T-cell (primary cell): Measurements from ENCODE around the gene CBX6. TPM values are rescaled to one million over a fixed set of nuclear protein-coding genes. Genes with fewer than 3 reads are reported as not detected.

Source experiments
- ATAC-seq, 4 experiments: fragments of 200-7000 bp in 3 of 4; fragments of 150-1000 bp in 1 of 4; cut with Tn5 transposase; replicated peaks in 1 of 4; 1 replicate in 3 of 4; 2 replicates in 1 of 4; pipeline ENCODE4 v1.10.0; 2021; ENCODE audit warnings: moderate library complexity in 3 of 4, mild to moderate bottlenecking in 2 of 4, moderate number of reproducible peaks in 1 of 4
- CTCF ChIA-PET, 2 donors: fragments of 300-600 bp; sonication (Branson Sonifier 250); formaldehyde crosslinking; loops; one replicate each; lab custom pipeline; 2022; ENCODE audit warnings: antibody characterized with exemption in 2 of 2; lab: Charles Lee
- POLR2A ChIA-PET, 2 donors: fragments of 300-600 bp; sonication (Branson Sonifier 250); formaldehyde crosslinking; loops; one replicate each; lab custom pipeline; 2022; ENCODE audit warnings: antibody characterized with exemption in 2 of 2; lab: Charles Lee
- DNase-seq, 35 experiments: peaks; one replicate each; pipeline versions ENCODE4 v3.0.0 to v3.0.0-alpha.2; 2013 to 2023
- H3K27ac ChIP-seq: one replicate; pipeline ENCODE4 v1.5.1; 2013; ENCODE audit warnings: low read length
- H3K27me3 ChIP-seq, 2 experiments: replicated peaks in 1 of 2; 1 replicate in 1 of 2; 2 replicates in 1 of 2; pipeline versions ENCODE4 v1.6.1 to v1.7.0; 2013; ENCODE audit warnings: low read length in 1 of 2, mixed read lengths in 1 of 2; ENCODE audit not compliant: control insufficient read depth in 2 of 2, insufficient read depth in 2 of 2; ENCODE audit errors: extremely low read depth in 1 of 2
- H3K36me3 ChIP-seq, 2 donors: 1 replicate in 1 of 2; 2 replicates in 1 of 2; pipeline versions ENCODE4 v1.6.1 to v1.7.0; 2013; ENCODE audit warnings: low read length in 1 of 2; ENCODE audit not compliant: control insufficient read depth in 2 of 2, insufficient read depth in 1 of 2; ENCODE audit errors: extremely low read depth in 1 of 2
- H3K4me1 ChIP-seq, 2 experiments: 1 replicate in 1 of 2; 2 replicates in 1 of 2; pipeline versions ENCODE4 v1.6.1 to v1.7.0; 2013; ENCODE audit warnings: low read length in 2 of 2, mixed read lengths in 1 of 2; ENCODE audit not compliant: insufficient read depth in 2 of 2, control insufficient read depth in 1 of 2; ENCODE audit errors: extremely low read depth in 1 of 2
- H3K4me3 ChIP-seq, 2 donors: 1 replicate in 1 of 2; 2 replicates in 1 of 2; pipeline versions ENCODE4 v1.5.1 to v1.7.0; 2013; ENCODE audit warnings: mild to moderate bottlenecking in 2 of 2, low read length in 1 of 2, moderate library complexity in 1 of 2; ENCODE audit not compliant: control insufficient read depth in 1 of 2; ENCODE audit errors: extremely low read depth in 1 of 2
- H3K9me3 ChIP-seq: 2 replicates; pipeline ENCODE4 v1.7.0; 2013
- H3K27ac Mint-ChIP-seq, 2 donors: one replicate each; pipeline ENCODE4 v1.8.0; 2020 to 2021; ENCODE audit warnings: mild to moderate bottlenecking in 2 of 2, mixed read lengths in 2 of 2
- H3K27me3 Mint-ChIP-seq, 2 donors: one replicate each; pipeline ENCODE4 v1.8.0; 2021 to 2022; ENCODE audit warnings: mixed read lengths in 2 of 2
- H3K36me3 Mint-ChIP-seq: one replicate; pipeline ENCODE4 v1.8.0; 2021; ENCODE audit warnings: mixed read lengths
- H3K4me1 Mint-ChIP-seq, 3 donors: one replicate each; pipeline ENCODE4 v1.8.0; 2020 to 2022; ENCODE audit warnings: mixed read lengths in 3 of 3, mild to moderate bottlenecking in 1 of 3
- H3K4me3 Mint-ChIP-seq, 3 donors: one replicate each; pipeline ENCODE4 v1.8.0; 2020 to 2022; ENCODE audit warnings: mild to moderate bottlenecking in 3 of 3, mixed read lengths in 3 of 3, moderate library complexity in 3 of 3
- H3K9me3 Mint-ChIP-seq, 3 donors: one replicate each; pipeline ENCODE4 v1.8.0; 2020 to 2022; ENCODE audit warnings: mixed read lengths in 3 of 3
- WGBS: methylation state at CpG from one replicate; pipeline ENCODE4 v1.1.5; 2013; ENCODE audit warnings: missing lambda C conversion rate; ENCODE audit not compliant: insufficient coverage; 5-methylcytosine and 5-hydroxymethylcytosine counted together
- total RNA-seq, 35 experiments: library from RNA in 6 of 35; stranded (reverse) in 6 of 35; fragments of 120-200 nt in 1 of 35; gene quantifications; one replicate each; pipeline versions ENCODE4 v1.2.1 to v1.2.4 and lab custom pipeline; 2013 to 2026

CBX6 gene
- total RNA-seq, 5 donors from 2014 or later (not counting 1 experiment from before 2014, with no cell fraction given): 41.2 to 92.0 (median 87.1) TPM

DNA sequence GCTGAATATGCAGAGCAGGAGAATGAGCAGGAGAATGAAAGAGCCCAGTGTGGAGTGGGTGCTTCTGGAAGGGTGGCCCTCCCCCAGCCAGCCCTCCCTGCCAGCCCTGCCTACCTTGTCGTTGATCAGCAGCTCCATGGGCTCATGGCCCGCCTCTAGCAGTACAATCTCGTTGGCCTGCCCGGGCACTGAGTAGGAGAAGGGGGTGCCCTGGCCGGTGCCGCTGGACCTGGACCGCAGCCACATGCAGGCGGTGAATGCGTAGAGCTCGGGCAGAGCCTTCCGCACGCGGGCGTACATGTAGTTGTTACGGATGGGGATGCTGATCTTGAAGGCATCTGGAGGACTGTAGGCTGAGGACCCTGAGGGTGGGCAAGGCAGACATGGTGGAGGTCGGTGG lies 45.6 kb downstream of the CBX6 start:
- H3K27ac ChIP-seq: no peak overlapping the region
- DNase-seq: no peak
- H3K27me3 ChIP-seq: peaks cover 0 to 6% of the 10 kb centered on the region in 2 experiments
- no peaks in the 10 kb centered on the region for H3K4me1 ChIP-seq
- H3K36me3 Mint-ChIP-seq: peaks cover 2% of the 10 kb centered on the region
- no peak overlapping the region for H3K27ac Mint-ChIP-seq
- ChIA-PET POLR2A (no interaction called here), CTCF (interaction anchor here in 1 of 2 donors (0.6 to 0.7 kb wide), 2 partner anchors 300 to 647 kb away, joined by 4 read pairs; no protein-coding TSS in a partner anchor)
- H3K36me3 ChIP-seq: no peaks in the 10 kb centered on the region
- H3K9me3 Mint-ChIP-seq: peaks cover 0 to 3% (median 0%) of the 10 kb centered on the region in 3 donors
- H3K4me3 Mint-ChIP-seq: no peak overlapping the region
- no peak overlapping the region for H3K4me3 ChIP-seq
- H3K4me1 Mint-ChIP-seq: no peaks in the 10 kb centered on the region
- no peaks in the 10 kb centered on the region for H3K9me3 ChIP-seq
- no peak for ATAC-seq
- WGBS: 89% methylated on average over 15 of the region's 16 CpGs
- no peaks in the 10 kb centered on the region for H3K27me3 Mint-ChIP-seq

DNA sequence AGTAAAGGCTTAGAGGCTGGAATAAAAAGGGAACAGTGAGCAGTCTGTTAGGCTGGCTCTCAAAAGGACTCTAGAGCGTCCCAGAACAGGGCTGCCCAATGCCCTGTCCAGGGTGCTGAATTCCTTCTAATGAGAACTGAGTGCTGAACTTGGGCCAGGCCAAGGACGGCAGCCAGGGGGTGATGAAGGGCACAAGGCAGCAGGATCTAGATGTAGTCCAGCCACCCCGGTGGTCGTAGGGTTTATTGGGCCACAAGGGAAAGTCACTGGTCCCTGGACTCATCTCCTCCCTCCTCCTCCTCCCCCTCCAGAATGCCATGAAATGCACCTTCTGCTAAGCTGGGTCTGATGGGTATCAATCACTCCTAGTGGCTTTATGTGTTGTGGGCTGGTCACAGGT lies 47.4 kb downstream of the CBX6 start:
- H3K27ac ChIP-seq: no peak overlapping the region
- Mint-ChIP-seq H3K9me3 (peaks cover 0 to 3% (median 0%) of the 10 kb centered on the region in 3 donors), H3K27ac (no peak overlapping the region), H3K4me1 (no peaks in the 10 kb centered on the region), H3K4me3 (no peak overlapping the region), H3K36me3 (peaks cover 2% of the 10 kb centered on the region), H3K27me3 (no peaks in the 10 kb centered on the region)
- H3K4me1 ChIP-seq: no peaks in the 10 kb centered on the region
- peak in 27 of 35 experiments; percentile 4 to 65 (median 29) for DNase-seq
- peak in 3 of 4 experiments; percentile 52 to 57 (median 57) for ATAC-seq
- ChIA-PET POLR2A (interaction anchor here in 1 of 2 donors (0.5 kb wide), 1 partner anchor 210 kb away, joined by 4 read pairs; no protein-coding TSS in a partner anchor), CTCF (no interaction called here)
- H3K9me3 ChIP-seq: no peaks in the 10 kb centered on the region
- no peak overlapping the region for H3K4me3 ChIP-seq
- 20% methylated on average over 2 of the region's 4 CpGs for WGBS
- peaks cover 0 to 10% of the 10 kb centered on the region in 2 experiments for H3K27me3 ChIP-seq
- H3K36me3 ChIP-seq: no peaks in the 10 kb centered on the region

DNA sequence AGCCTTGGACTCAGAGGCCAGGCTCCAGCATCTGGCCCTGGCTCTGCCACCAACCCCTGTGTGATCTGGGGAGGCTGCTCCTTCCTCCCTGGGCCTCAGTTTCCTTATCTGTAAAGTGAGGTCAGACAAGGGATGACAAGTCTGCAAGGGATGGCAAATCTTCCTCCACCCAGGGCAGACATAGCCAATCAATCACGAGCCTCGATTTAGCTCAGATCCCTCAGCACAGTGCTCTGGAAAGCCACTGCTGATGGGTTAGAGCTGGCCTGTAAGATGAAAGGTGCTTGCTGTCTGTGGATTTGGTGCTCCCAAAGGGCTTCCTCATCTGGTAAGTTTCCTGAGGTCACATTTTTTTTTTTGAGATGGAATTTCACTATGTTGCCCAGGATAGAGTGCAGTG lies 48.4 kb downstream of the CBX6 start:
- H3K27me3 Mint-ChIP-seq: no peaks in the 10 kb centered on the region
- no peak overlapping the region for H3K27ac ChIP-seq
- DNase-seq: no peak
- H3K4me1 ChIP-seq: no peaks in the 10 kb centered on the region
- no peaks in the 10 kb centered on the region for H3K9me3 ChIP-seq
- H3K9me3 Mint-ChIP-seq: peaks cover 0 to 3% (median 0%) of the 10 kb centered on the region in 3 donors
- no peak overlapping the region for H3K4me3 ChIP-seq
- peaks cover 2% of the 10 kb centered on the region for H3K36me3 Mint-ChIP-seq
- H3K36me3 ChIP-seq: no peaks in the 10 kb centered on the region
- POLR2A ChIA-PET: no interaction called here
- peaks cover 0 to 16% of the 10 kb centered on the region in 2 experiments for H3K27me3 ChIP-seq
- ATAC-seq: no peak
- H3K4me1 Mint-ChIP-seq: no peaks in the 10 kb centered on the region
- H3K4me3 Mint-ChIP-seq: no peak overlapping the region
- WGBS: no CpG with 5 or more reads among the region's 2 CpGs
- CTCF ChIA-PET: interaction anchor here in 1 of 2 donors (0.9 kb wide), 1 partner anchor 19 kb away, joined by 4 read pairs; no protein-coding TSS in a partner anchor
- H3K27ac Mint-ChIP-seq: no peak overlapping the region

DNA sequence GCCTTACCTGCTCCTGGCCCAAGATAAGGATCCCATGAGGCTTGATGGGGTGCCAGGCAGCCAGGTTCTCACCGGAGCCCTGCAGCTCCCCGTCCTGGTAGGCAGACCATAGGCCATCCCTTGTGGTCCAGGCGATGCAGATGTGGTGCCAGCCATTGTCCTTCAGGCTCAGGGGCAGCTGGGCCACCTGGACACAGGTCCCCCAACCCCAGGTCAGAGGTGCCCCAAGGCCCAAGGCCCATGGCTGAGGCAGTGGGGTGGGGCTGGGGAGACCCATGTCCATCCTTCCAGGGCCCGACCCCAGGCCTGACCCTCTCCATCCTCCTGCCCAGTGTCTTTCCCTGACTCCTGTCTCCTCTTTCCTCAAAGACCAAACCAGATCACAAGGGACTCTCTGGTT lies 48.9 kb downstream of the CBX6 start:
- Mint-ChIP-seq H3K27me3 (no peaks in the 10 kb centered on the region), H3K4me3 (no peak overlapping the region)

DNA sequence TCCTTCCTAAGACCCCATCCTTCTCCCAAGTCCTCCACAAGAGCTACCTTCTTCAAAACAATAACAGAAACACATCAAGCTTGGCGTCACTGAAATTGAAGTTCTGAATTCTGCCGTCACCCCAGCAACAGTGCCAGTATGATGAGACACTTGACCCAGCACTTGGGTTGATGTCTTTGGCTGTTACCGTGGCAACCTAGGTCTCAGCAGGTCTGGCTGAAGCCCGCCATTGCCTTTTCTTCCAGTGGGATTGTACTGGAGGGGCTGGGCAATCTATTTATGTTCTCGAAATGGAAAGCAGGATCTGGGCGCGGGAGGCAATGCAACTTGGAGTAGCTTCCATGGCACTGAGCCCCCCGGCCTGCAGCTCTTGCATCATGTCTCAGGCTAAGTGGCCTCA lies 52.0 kb downstream of the CBX6 start:
- POLR2A ChIA-PET: no interaction called here
- Histone ChIP-seq H3K27me3 (peaks cover 0 to 20% of the 10 kb centered on the region in 2 experiments), H3K36me3 (no peaks in the 10 kb centered on the region), H3K4me3 (no peak overlapping the region), H3K27ac (no peak overlapping the region), H3K9me3 (no peaks in the 10 kb centered on the region), H3K4me1 (no peaks in the 10 kb centered on the region)
- Mint-ChIP-seq H3K27me3 (peaks cover 0 to 4% of the 10 kb centered on the region in 2 donors), H3K36me3 (peaks cover 2% of the 10 kb centered on the region), H3K27ac (no peak overlapping the region), H3K9me3 (peaks cover 0 to 3% (median 0%) of the 10 kb centered on the region in 3 donors), H3K4me3 (no peak overlapping the region), H3K4me1 (no peaks in the 10 kb centered on the region)
- 76% methylated on average over 8 of the region's 8 CpGs for WGBS
- no peak for DNase-seq
- CTCF ChIA-PET: interaction anchor here in 1 of 2 donors (0.6 kb wide), 1 partner anchor 313 kb away, joined by 3 read pairs; no protein-coding TSS in a partner anchor
- no peak for ATAC-seq

More for the DNA sequence above, 48.9 kb downstream of the CBX6 start:
- CTCF ChIA-PET: no interaction called here
- Histone ChIP-seq H3K4me3 (no peak overlapping the region), H3K4me1 (no peaks in the 10 kb centered on the region), H3K36me3 (no peaks in the 10 kb centered on the region), H3K27me3 (peaks cover 0 to 15% of the 10 kb centered on the region in 2 experiments), H3K9me3 (no peaks in the 10 kb centered on the region), H3K27ac (no peak overlapping the region)
- peaks cover 2% of the 10 kb centered on the region for H3K36me3 Mint-ChIP-seq
- POLR2A ChIA-PET: no interaction called here
- DNase-seq (no peak), ATAC-seq (no peak)
- WGBS: 87% methylated on average over 2 of the region's 4 CpGs
- H3K4me1 Mint-ChIP-seq: no peaks in the 10 kb centered on the region
- peaks cover 0 to 3% (median 0%) of the 10 kb centered on the region in 3 donors for H3K9me3 Mint-ChIP-seq
- no peak overlapping the region for H3K27ac Mint-ChIP-seq

DNA sequence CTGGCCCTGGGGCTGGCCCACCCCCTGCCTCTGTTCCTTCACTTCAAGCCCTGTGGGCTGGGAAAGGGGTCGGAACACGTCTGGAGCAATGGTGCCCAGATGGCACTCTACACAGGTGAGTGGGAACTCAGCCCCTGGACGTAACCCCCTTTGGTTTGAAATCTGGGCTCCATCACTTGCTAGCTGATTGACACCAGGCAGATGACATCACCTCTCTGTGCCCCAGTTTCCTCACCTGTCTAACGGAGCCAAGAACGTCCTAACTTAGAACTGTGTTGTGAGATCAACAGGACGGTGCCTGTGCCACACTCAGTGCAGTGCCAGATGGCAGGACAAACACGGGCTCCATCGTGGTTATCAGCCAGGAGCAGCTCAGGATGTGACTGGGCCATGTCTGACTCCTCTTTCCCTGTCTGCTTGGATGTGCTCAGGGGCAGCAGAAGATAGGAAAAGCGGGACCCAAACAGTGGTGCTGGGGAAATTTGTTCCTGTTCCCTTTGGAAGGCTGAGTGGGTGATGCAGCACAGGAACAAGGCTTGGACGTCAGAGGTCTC lies 52.6 kb downstream of the CBX6 start:
- Mint-ChIP-seq H3K4me3 (no peak overlapping the region), H3K27me3 (peaks cover 0 to 10% of the 10 kb centered on the region in 2 donors), H3K4me1 (no peaks in the 10 kb centered on the region), H3K36me3 (peaks cover 2% of the 10 kb centered on the region), H3K27ac (no peak overlapping the region), H3K9me3 (peaks cover 0 to 3% (median 0%) of the 10 kb centered on the region in 3 donors)
- POLR2A ChIA-PET: no interaction called here
- DNase-seq (no peak), ATAC-seq (no peak)
- Histone ChIP-seq H3K9me3 (no peaks in the 10 kb centered on the region), H3K4me1 (no peaks in the 10 kb centered on the region), H3K4me3 (no peak overlapping the region), H3K27me3 (peaks cover 0 to 23% of the 10 kb centered on the region in 2 experiments), H3K27ac (no peak overlapping the region), H3K36me3 (no peaks in the 10 kb centered on the region)
- CTCF ChIA-PET: interaction anchor here in 1 of 2 donors (0.6 kb wide), 1 partner anchor 313 kb away, joined by 3 read pairs; no protein-coding TSS in a partner anchor
- WGBS: 89% methylated on average over 8 of the region's 10 CpGs
